Common myeloid progenitor, CD34-positive (primary cell): ENCODE results near the gene METAP1D.

Source experiments
- CTCF ChIA-PET: fragments of 350-600 bp; sonication (Branson Sonifier 250); formaldehyde crosslinking; loops from one replicate; lab custom pipeline; 2021; ENCODE audit warnings: antibody characterized with exemption; lab: Charles Lee
- POLR2A ChIA-PET: fragments of 350-600 bp; sonication (Branson Sonifier 250); formaldehyde crosslinking; loops from one replicate; lab custom pipeline; 2021; ENCODE audit warnings: antibody characterized with exemption; lab: Charles Lee
- DNase-seq, 3 donors: peaks; one replicate each; pipeline versions ENCODE4 v3.0.0 to v3.0.0-alpha.2; 2013
- H3K27ac ChIP-seq, 2 experiments: 1 replicate in 1 of 2; 2 replicates in 1 of 2; pipeline ENCODE4 v1.7.0; 2013; ENCODE audit warnings: inconsistent platforms in 2 of 2, low read length in 2 of 2, mild to moderate bottlenecking in 2 of 2, low read depth in 1 of 2, moderate library complexity in 1 of 2; ENCODE audit not compliant: severe bottlenecking in 2 of 2, insufficient read depth in 1 of 2, poor library complexity in 1 of 2
- H3K27me3 ChIP-seq, 5 experiments: replicated peaks in 2 of 5; 1 replicate in 3 of 5; 2 replicates in 2 of 5; pipeline versions ENCODE4 v1.6.1 to v1.7.0; 2013; ENCODE audit warnings: low read length in 4 of 5, mild to moderate bottlenecking in 2 of 5, moderate library complexity in 2 of 5, inconsistent platforms in 1 of 5; ENCODE audit not compliant: insufficient read depth in 5 of 5, control insufficient read depth in 4 of 5
- H3K36me3 ChIP-seq, 4 experiments: 1 replicate in 2 of 4; 2 replicates in 2 of 4; pipeline versions ENCODE4 v1.6.1 to v1.7.0; 2013; ENCODE audit warnings: low read length in 3 of 4, control low read depth in 1 of 4, mild to moderate bottlenecking in 1 of 4; ENCODE audit not compliant: control insufficient read depth in 4 of 4, insufficient read depth in 4 of 4
- H3K4me1 ChIP-seq, 4 experiments: 1 replicate in 3 of 4; 2 replicates in 1 of 4; pipeline versions ENCODE4 v1.6.1 to v1.7.1; 2013; ENCODE audit warnings: low read length in 3 of 4, mild to moderate bottlenecking in 3 of 4, control low read depth in 1 of 4, inconsistent platforms in 1 of 4, moderate library complexity in 1 of 4; ENCODE audit not compliant: control insufficient read depth in 4 of 4, insufficient read depth in 4 of 4; ENCODE audit errors: control extremely low read depth in 1 of 4
- H3K4me3 ChIP-seq, 7 experiments: 1 replicate in 4 of 7; 2 replicates in 3 of 7; pipeline versions ENCODE4 v1.5.1 to v1.7.0; 2013; ENCODE audit warnings: mild to moderate bottlenecking in 7 of 7, low read length in 6 of 7, moderate library complexity in 6 of 7, inconsistent platforms in 2 of 7, low read depth in 2 of 7, control low read depth in 1 of 7; ENCODE audit not compliant: insufficient read depth in 4 of 7, control insufficient read depth in 1 of 7; ENCODE audit errors: extremely low read depth in 1 of 7
- H3K9me3 ChIP-seq, 5 experiments: 1 replicate in 4 of 5; 2 replicates in 1 of 5; pipeline versions ENCODE4 v1.6.1 to v1.7.1; 2013; ENCODE audit warnings: low read length in 4 of 5, mild to moderate bottlenecking in 2 of 5, inconsistent platforms in 1 of 5, low read depth in 1 of 5, moderate library complexity in 1 of 5; ENCODE audit not compliant: control insufficient read depth in 4 of 5, insufficient read depth in 2 of 5; ENCODE audit errors: control extremely low read depth in 1 of 5
- WGBS: methylation state at CpG from one replicate; pipeline ENCODE4 v1.1.5; 2013; ENCODE audit not compliant: insufficient coverage; 5-methylcytosine and 5-hydroxymethylcytosine counted together

METAP1D gene

GRCh38 chr2:172031536-172031935 lies 31.8 kb downstream of the METAP1D start:
- H3K27me3 ChIP-seq: no peaks in the 10 kb centered on the region
- no peak for DNase-seq
- ChIA-PET CTCF (interaction anchor here (0.7 kb wide), 1 partner anchor 22 kb away, joined by 3 read pairs; no protein-coding TSS in a partner anchor), POLR2A (no interaction called here)
- peaks cover 0 to 6% (median 0%) of the 10 kb centered on the region in 4 experiments for H3K4me1 ChIP-seq
- WGBS: 99% methylated on average over 4 of the region's 4 CpGs
- no peaks in the 10 kb centered on the region for H3K36me3 ChIP-seq
- H3K9me3 ChIP-seq: no peaks in the 10 kb centered on the region
- no peak overlapping the region for H3K27ac ChIP-seq
- H3K4me3 ChIP-seq: no peak overlapping the region

GRCh38 chr2:172038121-172038520 lies 38.4 kb downstream of the METAP1D start:
- ChIA-PET CTCF (interaction anchor here (1.1 to 2.0 kb wide), 3 partner anchors 10 to 19 kb away, joined by 3 to 10 read pairs (median 3); no protein-coding TSS in a partner anchor), POLR2A (interaction anchor here (0.7 kb wide), 1 partner anchor 1997 kb away, joined by 3 read pairs; no protein-coding TSS in a partner anchor)
- H3K36me3 ChIP-seq: no peaks in the 10 kb centered on the region
- H3K4me3 ChIP-seq: no peak overlapping the region
- H3K27me3 ChIP-seq: no peaks in the 10 kb centered on the region
- no peaks in the 10 kb centered on the region for H3K9me3 ChIP-seq
- WGBS: 100% methylated on average over 2 of the region's 3 CpGs
- H3K4me1 ChIP-seq: no peaks in the 10 kb centered on the region
- no peak overlapping the region for H3K27ac ChIP-seq
- DNase-seq: no peak

- ChIA-PET CTCF (interaction anchor here (1.1 to 2.0 kb wide), 2 partner anchors 11 to 19 kb away, joined by 3 to 10 read pairs; no protein-coding TSS in a partner anchor), POLR2A (no interaction called here)
- Histone ChIP-seq H3K36me3 (no peaks in the 10 kb centered on the region), H3K4me3 (no peak overlapping the region), H3K27ac (no peak overlapping the region), H3K27me3 (no peaks in the 10 kb centered on the region), H3K4me1 (no peaks in the 10 kb centered on the region), H3K9me3 (no peaks in the 10 kb centered on the region)
- no CpG with 5 or more reads among the region's 2 CpGs for WGBS
- no peak for DNase-seq
These were observed 38.9 kb downstream of the METAP1D start for GRCh38 chr2:172038604-172039003.

- H3K27ac ChIP-seq: no peak overlapping the region
- no peaks in the 10 kb centered on the region for H3K36me3 ChIP-seq
- CTCF ChIA-PET: interaction anchor here (1.1 to 2.0 kb wide), 2 partner anchors 10 to 18 kb away, joined by 3 to 10 read pairs; no protein-coding TSS in a partner anchor
These were observed 39.4 kb downstream of the METAP1D start for GRCh38 chr2:172039011-172039704.

GRCh38 chr2:172040311-172040710 lies 40.6 kb downstream of the METAP1D start:
- H3K27me3 ChIP-seq: no peaks in the 10 kb centered on the region
- no peak for DNase-seq
- H3K4me1 ChIP-seq: no peaks in the 10 kb centered on the region
- no peaks in the 10 kb centered on the region for H3K9me3 ChIP-seq
- H3K27ac ChIP-seq: no peak overlapping the region
- H3K4me3 ChIP-seq: no peak overlapping the region
- no peaks in the 10 kb centered on the region for H3K36me3 ChIP-seq
- WGBS: 90% methylated on average over 2 of the region's 6 CpGs
- CTCF ChIA-PET: no interaction called here
- POLR2A ChIA-PET: no interaction called here

More at GRCh38 chr2:172039011-172039704, 39.4 kb downstream of the METAP1D start:
- no peaks in the 10 kb centered on the region for H3K4me1 ChIP-seq
- DNase-seq: no peak
- POLR2A ChIA-PET: no interaction called here
- WGBS: no CpG with 5 or more reads among the region's 3 CpGs
- H3K4me3 ChIP-seq: no peak overlapping the region
- H3K9me3 ChIP-seq: no peaks in the 10 kb centered on the region
- no peaks in the 10 kb centered on the region for H3K27me3 ChIP-seq

- no CpG with 5 or more reads among the region's 1 CpG for WGBS
- DNase-seq: peak in 2 of 3 donors; percentile 24 to 35
- CTCF ChIA-PET: interaction anchor here (0.6 to 1.1 kb wide), 2 partner anchors 14 to 71 kb away, joined by 3 to 4 read pairs; no protein-coding TSS in a partner anchor
These were observed 46.4 kb downstream of the METAP1D start for GRCh38 chr2:172046080-172046678.

More at GRCh38 chr2:172046080-172046678, 46.4 kb downstream of the METAP1D start:
- H3K4me1 ChIP-seq: peaks cover 0 to 2% (median under 1%) of the 10 kb centered on the region in 4 experiments
- H3K36me3 ChIP-seq: no peaks in the 10 kb centered on the region
- POLR2A ChIA-PET: no interaction called here
- H3K9me3 ChIP-seq: no peaks in the 10 kb centered on the region
- H3K27me3 ChIP-seq: no peaks in the 10 kb centered on the region
- H3K4me3 ChIP-seq: no peak overlapping the region
- no peak overlapping the region for H3K27ac ChIP-seq
